ENCODE data around the gene GREM2.

DNA sequence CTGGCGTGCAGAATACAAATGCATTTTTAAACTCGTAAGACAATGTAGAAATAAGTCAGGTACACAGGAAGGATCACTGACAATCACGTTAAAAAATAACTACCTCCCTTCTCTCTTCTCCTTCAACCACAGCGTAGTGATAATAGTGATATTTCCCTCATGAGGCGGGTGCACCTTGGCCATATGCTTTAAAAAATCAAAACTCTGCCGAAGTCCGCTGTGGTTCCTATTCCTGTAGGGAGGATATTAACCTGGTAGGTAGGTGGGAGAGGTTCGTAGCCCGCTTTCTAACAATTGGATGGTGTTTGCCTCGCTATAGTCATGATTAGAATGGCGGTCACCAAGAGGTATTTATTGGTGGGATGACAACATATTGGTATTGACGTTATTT is 732 bp downstream of the GREM2 start:
- TF ChIP-seq CTCF (IDR thresholded peaks at IDR 0.05), result no peak
- TF ChIP-seq REST (IDR thresholded peaks at IDR 0.05), result no peak
- TF ChIP-seq EP300 (IDR thresholded peaks at IDR 0.05), result no peak
- TF ChIP-seq POLR2A (IDR thresholded peaks at IDR 0.05; ENCODE audit: low read length), result no peak
- TF ChIP-seq MAX (IDR thresholded peaks at IDR 0.05), result no peak
- no peak for TF ChIP-seq FOXS1 (CRISPR knock-in tag; IDR thresholded peaks at IDR 0.05)
- TF ChIP-seq USF2 (IDR thresholded peaks at IDR 0.05), result no peak
- TF ChIP-seq ZFP36 (IDR thresholded peaks at IDR 0.05; ENCODE audit: borderline replicate concordance, partially characterized antibody), result no peak
- no peak for TF ChIP-seq BHLHE40 (IDR thresholded peaks at IDR 0.05; ENCODE audit: low read depth, low read length)
- no peak for TF ChIP-seq RAD21 (conservative IDR thresholded peaks at IDR 0.05 in 1 of 2, IDR thresholded peaks at IDR 0.05 in 1 of 2)
- no peak for TF ChIP-seq E2F6 (IDR thresholded peaks at IDR 0.05; ENCODE audit: borderline replicate concordance, low read depth)
- TF ChIP-seq NFE2L2 (conservative IDR thresholded peaks at IDR 0.05; ENCODE audit: low read length), result no peak
- TF ChIP-seq GATA3 (IDR thresholded peaks at IDR 0.05; ENCODE audit: borderline replicate concordance), result no peak
- no peak for TF ChIP-seq POLR2AphosphoS2 (conservative IDR thresholded peaks at IDR 0.05; ENCODE audit: low read length)

All from A549 (cell line).